GM13976 (cell line): ENCODE measurements around the gene ANKRD11.

Experiments
- DNase-seq: peaks from one replicate; pipeline ENCODE4 v3.0.0; 2012; ENCODE audit warnings: low spot score
- CTCF ChIP-seq: IDR thresholded peaks from 2 replicates; pipeline ENCODE4 v1.5.1; 2012; ENCODE audit warnings: borderline replicate concordance, mild to moderate bottlenecking; ENCODE audit not compliant: insufficient read depth; ENCODE audit errors: extremely low read depth, missing control alignments, control extremely low read depth
- in situ Hi-C: fragments of 300-500 bp; cut with MboI; formaldehyde crosslinking; loops from one replicate; pipeline ENCODE4 v1.12.0; 2022; ENCODE audit warnings: low sequenced_read_pairs, mixed read lengths, inconsistent platforms; ENCODE audit not compliant: unreplicated experiment

Gene ANKRD11

GRCh38 chr16:89315271-89315670 lies 175.1 kb downstream of the ANKRD11 start:
- DNase-seq = no peak
- in situ Hi-C loops = no loop called here
- no peak for TF ChIP-seq CTCF

DNA sequence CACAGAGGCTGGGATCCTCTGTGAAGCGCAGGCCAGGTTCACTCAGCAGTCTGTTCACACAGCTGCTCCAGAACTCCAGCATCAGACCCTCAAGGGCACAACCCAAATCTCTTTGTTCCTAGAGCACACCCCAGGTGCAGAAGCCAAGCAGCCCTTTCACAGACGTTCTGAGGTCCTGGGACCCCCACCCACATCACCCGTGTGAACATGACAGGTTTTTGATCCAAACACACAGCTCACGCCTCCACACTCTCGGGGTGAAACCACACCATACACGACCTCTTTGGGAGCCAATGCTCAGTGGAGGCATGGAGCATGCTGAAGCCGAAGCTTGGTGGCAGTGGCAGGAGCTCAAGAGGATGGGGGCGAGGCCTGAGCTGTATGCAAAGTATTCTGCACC lies 175.5 kb downstream of the ANKRD11 start:
- no peak for DNase-seq
- TF ChIP-seq CTCF = no peak
- in situ Hi-C loops = no loop called here

GRCh38 chr16:89314357-89314756 lies 176.0 kb downstream of the ANKRD11 start:
- no peak for DNase-seq
- in situ Hi-C loops = no loop called here
- TF ChIP-seq CTCF = no peak

GRCh38 chr16:89313583-89313982 lies 176.8 kb downstream of the ANKRD11 start:
- in situ Hi-C loops = no loop called here

DNA sequence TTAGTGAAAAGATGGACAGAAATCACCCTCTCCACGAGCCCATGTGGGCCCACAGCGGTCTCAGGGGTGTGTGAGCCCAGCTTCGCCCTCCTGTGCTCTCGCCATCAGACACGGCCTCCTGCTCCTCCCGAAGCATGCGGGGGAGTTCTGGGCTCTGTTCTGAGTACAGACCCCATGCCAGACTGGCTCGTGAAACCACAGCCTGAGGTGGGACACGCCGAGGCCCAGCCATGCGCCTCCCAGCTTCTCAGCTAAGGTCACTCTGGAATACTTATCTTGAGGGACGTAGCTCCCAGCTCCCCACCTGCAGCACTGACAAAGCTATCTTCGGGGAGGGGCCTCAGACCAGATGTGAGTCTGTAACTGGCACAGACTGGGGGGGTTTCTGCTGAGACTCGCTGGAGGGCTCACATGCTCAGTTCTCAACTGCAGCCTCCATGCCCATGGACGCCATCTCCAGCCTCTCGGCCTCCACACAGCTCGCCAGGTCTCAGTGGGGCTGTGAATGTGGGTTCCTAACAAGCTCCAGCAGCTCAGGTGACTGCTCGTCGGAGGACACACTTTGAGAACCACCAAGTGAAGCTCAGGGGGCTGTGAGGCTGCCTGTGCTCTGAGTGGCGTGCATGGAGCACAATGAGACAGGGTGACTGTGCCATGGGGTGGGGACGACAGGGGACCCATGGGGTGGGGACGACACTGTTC lies 177.6 kb downstream of the ANKRD11 start:
- no peak for DNase-seq
- in situ Hi-C loops = no loop called here
- TF ChIP-seq CTCF = no peak

More at GRCh38 chr16:89313583-89313982, 176.8 kb downstream of the ANKRD11 start:
- no peak for DNase-seq
- no peak for TF ChIP-seq CTCF

DNA sequence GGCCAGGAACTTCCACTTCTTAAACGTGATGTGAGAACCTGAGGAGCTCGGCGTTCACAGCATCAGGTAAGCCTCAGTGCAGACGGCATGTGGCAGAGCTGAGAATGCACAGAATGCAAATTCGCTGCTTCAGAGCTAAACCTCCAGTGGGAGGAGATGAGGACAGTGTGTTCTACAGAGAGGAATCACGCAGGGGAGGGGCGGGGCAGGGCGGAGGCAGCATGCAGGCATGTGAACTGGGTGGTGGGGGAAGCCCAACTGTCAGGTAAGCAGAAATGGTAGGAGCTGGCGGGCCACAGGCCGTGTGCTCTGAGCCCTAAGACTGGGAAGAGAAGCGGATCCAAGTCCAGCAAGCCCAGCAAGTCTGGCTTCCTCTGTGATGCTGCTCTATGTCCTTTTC lies 178.2 kb downstream of the ANKRD11 start:
- in situ Hi-C loops = no loop called here
- no peak for DNase-seq
- no peak for TF ChIP-seq CTCF

- TF ChIP-seq CTCF = no peak
- in situ Hi-C loops = no loop called here
- DNase-seq = no peak
Observed at GRCh38 chr16:89311636-89312035, 178.7 kb downstream of the ANKRD11 start.
